GM18868 (cell line): Measurements from ENCODE around the gene BLTP3B.

ENCODE experiments used
- ATAC-seq: cut with Tn5 transposase; IDR thresholded peaks from one replicate; pipeline ENCODE4 v1.9.1; 2021; ENCODE audit warnings: mild to moderate bottlenecking, moderate library complexity; ENCODE audit not compliant: unreplicated experiment

The BLTP3B gene

DNA sequence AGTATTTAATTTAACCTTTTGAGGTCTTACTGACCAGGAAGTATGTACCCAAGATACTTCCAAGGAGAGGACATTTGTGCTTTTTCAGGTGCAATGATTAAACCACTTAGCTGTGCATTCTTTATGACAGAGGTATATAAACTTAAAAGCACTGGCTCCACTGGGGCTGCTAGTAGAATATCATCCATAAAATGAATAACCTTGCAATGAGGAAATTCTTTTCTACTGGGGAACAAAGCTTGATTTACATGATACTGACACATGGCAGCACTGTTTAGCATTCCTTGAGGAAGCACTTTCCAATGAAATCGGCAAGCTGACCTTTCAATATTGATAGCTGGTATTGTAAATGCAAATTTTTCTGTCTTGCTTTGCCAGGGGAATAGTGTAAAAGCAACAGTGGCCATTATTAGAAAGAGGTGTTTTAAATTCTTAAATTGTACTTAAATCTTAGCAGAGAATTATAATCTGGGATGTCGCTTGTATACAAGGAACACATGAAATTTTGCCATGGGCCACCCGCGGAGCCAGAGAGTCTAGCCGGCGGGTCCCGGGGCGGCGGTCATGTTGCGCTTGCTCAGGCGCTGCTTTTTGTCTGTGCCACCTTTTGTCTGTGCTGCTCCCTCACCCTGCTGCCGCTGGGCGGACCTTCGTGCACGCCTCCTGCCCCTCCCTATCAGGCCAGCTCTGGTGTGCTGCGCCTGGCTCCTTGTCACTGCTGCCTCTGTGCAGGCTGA is 20.9 kb upstream of the BLTP3B start:
- ATAC-seq, result peak; percentile 100

DNA sequence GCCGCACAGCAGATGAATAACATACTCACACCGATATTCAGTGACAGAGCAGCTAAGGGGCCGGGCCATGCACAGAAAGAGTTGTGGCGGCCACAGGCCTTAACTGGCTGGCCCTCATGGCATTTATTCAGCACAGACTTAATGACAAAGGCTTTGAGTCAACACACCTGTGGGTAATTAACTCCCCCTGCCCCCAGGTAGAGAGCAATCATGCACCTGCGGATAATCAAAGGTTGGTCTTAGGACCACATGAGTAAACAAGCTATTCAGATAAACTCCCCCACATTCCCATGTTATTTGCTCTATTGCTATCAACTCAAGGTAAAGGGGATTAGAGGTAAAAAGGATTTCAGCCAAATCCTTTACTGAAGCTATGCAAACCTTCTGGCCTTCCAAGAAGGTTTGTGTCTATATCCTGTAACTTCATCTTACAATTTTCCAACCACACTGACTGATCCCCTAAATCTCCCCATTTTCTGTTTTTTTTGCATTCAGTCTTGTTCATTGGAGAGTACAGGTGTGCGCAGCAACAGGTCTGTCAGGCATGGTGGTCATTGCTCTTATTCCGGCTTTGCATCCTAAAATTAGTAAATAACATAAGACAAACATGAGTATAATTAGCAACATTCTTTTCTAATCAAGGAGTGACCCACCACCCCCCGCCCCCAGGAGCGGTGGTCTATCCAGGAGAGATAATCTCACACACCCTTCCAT is 16.9 kb upstream of the BLTP3B start:
- ATAC-seq, result no peak

DNA sequence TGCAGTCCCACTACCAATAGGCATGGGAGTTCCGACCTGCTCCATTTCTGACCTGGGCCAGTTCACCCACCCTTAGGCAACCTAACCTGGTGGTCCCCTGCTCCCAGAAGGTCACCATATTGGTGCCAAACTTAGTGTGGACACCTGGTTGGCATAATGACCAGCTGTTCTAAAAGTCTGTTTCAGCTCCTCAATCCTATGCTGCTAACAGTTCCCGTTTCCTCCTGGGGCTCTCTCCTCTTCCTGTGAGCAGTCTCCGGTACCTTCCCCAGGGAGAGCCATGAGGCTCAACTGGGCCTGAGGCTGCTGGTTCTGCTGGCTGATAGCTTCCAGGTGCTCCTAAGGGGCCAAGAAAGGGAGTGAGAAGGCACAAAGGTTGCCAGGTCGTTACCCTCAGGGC is 15.9 kb upstream of the BLTP3B start:
- ATAC-seq, result no peak

DNA sequence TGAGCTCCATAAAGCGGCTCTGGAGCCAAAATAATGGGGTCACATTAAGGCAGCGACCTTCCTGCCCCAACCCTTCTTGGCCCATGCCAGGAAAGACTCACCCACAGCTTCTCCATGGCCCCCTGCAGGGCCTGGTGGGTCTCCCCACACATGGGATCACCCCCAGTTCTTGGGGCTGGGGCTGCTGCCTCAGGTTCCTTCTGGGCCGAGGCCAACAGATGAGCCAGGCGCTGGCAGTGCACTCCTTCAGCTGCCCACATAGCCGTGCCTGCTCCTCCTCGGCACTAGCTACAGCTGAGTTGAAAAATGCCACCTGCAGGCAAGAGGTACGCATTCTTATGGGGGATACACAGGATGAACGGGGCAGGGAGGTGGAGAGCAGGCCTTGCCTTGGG is 14.8 kb upstream of the BLTP3B start:
- no peak for ATAC-seq

DNA sequence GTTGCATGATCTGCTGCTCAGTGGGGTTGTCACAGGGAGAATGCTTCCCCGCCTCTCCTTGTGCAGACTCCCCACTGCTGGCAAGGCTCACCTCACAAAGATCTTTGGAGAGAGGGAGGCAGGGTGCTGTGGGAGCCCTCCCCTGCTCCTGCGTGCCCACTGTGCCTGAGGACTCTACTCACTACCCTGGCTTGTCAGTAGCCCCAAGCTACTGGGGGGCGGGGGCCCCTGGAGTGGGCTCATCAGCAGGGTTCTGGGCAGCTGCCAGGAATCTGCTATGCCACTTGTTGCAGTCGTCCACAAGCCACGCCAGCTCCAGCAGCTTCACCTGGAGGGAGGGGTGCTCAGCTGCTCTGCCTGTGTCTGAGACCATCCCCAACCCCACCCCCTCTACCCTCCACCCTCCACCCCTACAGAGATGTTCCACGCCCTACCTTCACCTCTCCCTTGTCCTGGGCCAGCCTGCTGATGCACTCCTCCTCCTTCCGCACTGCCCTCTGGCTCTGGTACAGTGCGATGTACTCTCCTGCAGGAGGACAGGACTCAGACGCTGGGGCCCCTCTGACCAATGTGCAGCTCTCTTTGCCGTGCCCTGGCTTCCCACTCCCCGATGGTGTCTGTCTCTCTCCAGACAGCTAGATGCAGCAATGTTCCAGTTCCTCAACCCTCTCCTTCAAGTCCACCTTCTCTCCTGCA is 14.2 kb upstream of the BLTP3B start:
- ATAC-seq, result no peak

DNA sequence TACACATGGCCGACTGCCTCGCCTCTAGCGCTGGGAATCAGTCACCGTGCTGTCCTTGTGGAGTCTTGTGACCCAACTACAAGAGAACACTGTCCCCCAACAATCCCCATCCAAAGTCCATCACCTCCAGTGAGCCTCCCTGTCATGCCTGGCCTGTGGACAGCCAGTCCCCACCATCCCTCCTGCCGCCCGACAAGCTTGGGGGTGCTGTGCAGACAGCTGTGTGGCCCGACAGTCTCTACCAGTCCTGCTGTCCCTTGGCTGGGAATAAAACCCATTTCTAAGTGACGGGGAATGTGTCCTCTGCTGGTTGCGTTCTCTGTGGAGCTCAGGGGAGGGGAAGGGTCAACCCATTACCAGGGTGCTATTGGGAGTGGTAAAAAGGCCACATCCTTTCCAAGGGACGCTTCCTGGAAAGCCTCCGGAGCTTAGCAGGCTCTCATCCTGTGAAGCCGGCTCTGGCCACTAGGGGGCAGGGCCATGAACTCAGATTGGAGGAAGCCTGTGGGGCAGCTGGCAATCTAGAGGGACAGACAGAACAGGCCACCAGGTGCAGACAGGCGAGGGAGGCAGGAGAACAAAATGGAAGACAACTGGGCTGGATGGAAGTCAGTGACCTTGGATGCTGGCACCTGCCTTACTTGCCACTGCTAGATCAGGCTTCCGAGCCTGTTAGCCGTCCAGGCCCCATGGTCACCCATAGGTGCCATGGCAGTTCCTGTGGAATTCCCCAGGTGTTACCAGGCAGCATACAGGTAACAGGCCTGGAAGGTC is 12.0 kb upstream of the BLTP3B start:
- peak; percentile 83 for ATAC-seq

DNA sequence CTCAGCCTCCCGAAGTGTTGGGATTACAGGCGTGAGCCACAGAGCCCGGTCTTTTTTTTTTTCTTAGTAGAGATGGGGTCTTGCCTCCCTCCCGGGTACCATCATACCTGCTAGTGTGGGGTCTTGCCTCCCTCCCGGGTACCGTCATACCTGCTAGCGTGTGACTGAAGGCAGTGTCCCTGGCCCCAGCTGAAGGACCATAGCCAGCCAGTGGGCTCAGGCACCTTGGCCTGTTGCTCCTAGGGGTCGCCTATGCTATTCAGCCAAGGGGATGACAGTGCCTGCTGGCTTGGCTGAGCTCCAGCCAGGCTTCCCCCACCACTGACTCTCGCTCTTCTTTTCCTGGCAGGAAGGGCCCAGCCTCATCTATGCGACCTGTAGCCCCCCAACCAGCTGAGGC is 10.5 kb upstream of the BLTP3B start:
- no peak for ATAC-seq

DNA sequence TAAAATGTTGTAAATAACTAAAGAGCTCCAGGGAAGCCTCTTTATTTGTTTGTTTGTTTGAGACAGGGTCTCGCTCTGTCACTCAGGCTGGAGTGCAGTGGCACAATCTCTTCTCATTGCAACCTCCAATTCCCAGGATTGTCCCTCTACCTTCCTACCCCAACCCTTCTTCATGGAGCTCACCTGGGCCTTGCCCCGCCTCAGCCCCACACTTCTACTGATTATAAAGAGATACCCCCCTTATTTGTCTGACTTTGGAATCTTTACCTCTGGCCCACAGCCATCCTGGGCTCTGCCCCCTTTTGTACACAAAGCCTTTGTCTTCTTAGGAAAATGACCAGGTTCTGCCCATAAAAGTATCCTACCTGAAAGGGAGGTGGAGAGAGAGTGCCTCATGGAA is 9.1 kb upstream of the BLTP3B start:
- ATAC-seq, result no peak

DNA sequence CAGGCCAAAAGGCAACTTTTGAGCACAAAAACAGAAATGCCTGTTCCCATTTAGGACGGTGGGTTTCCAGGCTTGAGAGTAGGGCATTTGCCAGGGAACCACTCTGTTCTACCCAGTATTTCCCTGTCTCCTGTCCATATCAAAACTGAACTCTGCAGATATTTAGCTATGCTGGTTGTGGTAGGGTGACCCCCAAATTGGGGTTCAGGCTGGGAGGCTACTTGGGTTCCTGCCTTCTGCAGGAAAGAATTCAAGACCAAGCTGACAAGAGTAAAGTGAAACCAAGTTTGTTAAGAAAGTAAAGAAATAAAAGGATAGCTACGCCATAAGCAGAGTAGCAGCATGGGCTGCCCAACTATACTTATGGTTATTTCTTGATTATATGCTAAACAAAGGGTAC is 3.6 kb upstream of the BLTP3B start:
- no peak for ATAC-seq

DNA sequence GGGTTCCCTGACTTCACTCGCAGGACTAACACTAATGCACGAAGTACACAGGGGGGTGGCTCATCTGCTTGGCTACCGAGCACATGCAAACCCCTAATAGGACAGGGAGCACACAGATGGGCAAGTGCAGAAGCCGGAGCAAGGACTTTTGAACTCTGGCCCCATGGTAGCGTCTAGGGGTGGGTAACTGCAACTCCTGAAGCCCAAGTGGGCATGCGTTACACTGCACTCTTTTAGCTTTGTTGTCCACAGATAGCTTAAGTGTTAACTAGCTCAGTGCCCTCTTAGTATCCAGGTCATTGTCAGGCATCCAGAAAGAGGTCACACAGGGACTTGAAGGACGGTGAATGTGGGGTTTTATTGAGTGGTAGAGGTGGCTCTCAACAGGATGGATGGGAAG is 3.0 kb upstream of the BLTP3B start:
- no peak for ATAC-seq

DNA sequence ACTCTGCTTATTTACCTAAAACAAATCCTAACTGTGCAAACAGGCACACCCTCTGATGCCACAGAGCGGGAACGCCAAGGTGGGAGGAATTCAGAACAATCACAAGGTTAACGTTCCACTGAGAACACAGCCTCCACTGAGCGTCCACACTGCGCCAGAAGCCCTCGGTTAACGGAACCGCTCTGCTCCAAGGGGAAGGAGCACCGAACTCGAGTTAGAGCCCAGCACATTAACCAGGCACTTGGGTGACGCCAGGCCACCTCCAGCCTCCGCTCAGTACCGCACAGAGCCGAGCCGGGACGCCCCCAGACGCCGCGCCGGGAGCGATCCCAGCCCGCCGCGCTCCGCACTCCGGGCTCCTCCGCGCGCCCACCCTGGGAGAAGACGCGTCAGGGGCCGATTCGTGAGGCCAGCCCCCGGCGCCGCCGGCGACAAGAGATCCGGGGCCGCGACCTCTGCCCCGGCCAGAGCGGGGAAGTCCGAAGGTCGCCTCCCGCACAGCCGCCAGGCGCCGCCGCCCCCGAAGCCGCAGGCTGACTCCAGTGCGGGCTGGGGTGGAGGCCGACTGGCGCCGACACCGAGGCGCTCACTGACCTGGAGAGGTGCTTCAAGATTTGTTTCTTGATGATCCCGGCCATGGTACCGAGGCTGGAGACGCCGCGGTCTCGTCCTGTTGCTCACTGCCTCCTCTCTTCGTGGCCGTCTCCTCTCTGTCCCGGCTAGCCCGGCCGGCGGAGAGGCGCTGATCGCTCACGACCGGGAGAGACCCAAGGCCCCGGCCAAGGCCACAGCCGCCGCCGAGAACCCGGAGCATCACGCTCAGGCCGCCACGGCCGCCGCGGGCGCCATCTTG is 450 bp downstream of the BLTP3B start:
- peak; percentile 41 for ATAC-seq

DNA sequence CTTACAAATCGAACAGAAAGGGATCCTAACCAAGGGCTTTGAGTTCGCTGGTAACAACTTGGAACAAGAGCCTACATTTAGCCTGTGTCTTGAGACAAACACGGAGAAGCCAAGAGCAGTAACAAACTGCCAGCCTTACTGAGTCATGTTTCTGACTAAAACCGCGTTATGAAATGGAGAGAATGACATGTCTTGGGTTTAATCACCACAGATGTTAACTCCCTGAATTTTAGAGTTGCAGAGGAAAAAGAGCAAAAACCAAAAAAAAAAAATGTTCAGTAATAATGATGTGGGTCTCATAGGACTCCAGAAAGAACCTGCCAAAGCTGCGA is 1.0 kb downstream of the BLTP3B start:
- peak; percentile 39 for ATAC-seq

DNA sequence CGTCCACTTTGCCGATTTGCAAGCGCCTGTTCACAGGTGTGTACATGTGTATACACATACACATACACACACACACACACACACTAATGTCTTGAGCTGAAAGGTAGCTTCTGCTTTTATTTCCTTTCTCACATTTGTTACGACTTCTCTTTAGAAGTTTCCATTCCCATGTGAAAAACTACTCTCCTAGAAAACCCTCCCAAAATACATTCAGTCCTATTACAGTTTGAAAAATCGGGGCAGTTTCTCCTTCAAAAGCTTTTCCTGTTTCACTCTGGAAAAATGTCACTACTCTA is 3.9 kb downstream of the BLTP3B start:
- ATAC-seq, result no peak

DNA sequence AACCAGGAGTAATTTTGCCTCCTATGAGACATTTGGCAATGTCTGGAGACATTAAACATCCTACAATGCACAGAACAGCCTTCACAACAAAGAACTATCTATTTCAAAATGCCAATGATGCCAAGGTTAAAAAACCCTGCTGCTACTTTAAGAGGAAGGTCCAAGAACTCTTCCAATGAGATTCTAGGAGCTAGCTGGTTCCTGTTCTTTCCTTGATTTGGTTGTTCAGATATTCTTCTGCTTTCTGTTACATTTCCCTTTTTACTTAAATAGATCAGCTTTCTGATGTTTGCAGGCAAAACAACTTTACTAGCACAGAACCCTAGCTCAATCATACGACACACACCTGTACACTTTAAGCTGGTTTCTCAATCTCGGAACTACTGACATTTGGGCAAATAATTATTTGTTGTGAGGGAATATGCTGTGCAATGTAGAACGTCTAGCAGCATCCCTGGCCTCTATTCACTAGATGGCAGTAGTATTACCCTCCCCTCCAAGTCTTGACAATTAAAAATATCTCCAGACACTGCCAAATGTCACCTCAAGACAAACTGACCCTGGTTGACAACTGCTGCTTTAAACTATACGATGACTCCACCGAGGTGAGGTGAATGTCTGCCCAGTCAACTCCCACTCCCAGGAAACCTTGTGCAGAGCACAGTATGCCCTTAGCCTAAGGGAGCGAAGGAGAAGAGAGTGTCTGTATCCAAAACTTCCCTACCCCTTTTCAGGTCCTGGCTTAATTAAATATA is 4.4 kb downstream of the BLTP3B start:
- peak; percentile 30 for ATAC-seq

DNA sequence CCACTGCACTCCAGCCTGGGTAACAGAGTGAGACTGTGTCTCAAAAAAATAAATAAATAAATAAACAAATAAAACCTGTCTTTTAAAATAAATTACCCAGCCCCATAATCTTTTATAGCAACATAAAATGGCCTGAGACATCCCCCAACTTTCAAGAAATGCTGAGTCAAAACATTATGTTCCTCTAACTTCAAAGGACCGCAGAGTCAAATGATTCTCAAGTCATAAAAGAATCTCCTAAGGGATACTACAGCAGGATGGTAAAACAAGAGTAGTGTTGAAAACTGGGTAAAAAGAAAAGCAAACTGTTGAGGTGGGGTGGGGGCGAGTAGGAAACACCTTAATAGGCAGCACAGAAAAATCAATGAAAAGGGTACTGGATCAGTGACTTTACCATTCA is 9.5 kb downstream of the BLTP3B start:
- no peak for ATAC-seq

DNA sequence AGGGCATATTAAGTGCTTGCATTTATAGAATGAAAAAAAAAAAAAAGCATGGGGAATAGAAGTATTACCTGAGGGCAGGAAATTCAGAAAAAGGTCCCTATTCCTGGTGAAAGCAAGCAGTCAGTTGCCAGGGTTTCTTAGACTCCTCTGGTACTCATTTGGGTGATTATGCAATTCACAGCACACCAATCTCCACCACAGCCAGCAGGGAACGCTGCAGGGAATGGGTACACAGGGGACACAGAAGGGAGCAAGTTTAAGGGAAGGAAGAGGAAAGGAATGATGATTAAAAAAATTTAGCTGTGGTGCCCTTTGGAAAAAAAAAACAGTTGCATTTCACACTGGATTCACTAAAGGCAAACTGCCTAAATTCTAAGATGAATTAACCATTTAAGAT is 14.2 kb downstream of the BLTP3B start:
- peak; percentile 50 for ATAC-seq

DNA sequence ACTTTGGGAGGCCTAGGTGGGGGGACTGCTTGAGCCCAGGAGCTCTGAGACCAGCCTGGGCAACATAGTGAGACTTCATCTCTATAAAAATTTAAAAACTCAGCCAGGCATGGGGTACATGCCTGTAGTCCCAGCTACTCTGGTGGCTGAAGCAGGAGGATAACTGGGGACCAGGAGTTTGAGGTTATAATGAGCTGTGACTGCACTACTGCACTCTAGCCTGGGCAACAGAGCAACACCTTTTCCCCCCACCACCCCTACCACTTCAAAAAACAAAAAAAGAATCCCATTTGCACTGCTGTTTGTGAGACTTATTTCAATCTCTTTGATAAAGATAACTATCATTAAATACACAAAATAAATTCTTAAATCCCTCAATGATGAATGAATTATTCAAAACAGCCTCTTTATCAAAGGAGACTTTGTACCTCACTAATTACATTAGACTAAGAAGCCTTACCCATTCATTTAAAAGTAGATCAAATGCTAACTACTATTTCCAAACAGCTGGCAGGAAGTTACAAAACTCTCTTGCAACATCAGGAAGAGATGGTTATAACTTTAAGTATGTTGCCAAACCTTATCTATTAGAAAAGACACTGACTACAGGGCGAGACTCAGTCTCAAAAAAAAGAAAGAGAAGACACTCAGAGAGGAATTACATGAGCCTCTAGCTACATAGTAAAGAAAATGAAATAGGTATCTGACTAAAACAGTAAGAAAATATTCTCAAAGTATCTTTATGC is 14.7 kb downstream of the BLTP3B start:
- ATAC-seq, result peak; percentile 14

DNA sequence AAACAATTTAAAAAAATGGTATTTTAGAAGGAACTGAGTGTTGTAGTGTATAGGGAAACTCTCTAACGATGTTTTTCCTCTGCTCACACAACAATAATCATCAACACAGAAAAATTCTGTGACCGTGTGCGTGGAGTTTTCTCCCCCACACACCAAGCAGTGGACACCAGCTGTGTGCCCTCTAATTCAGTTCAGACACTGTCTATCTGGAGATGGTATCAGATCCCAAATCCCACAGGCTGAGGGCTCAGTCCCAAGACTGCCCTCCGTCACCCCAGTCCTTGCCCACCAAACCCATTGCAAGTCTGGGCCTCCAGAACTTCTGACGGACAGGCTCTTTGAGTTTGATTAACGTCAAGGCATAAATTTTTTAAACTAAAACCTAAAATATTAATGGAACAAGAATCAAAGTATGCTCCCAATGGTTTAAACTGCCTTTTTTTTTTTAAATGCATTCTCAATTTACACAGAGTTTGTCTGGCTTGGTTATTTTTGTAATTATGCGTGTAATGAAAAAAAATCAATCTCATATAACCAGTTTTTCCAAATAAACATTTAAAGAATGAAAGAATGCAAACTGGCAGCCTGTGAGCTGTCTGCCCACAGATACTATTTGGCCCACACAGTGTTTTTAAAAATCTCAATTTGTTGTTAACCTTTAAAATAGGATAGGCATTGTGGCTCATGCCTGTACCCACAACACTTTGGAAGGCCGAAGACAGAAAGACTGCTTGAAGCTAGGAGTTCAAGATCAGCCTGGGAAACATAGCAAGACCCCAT is 19.2 kb downstream of the BLTP3B start:
- no peak for ATAC-seq

DNA sequence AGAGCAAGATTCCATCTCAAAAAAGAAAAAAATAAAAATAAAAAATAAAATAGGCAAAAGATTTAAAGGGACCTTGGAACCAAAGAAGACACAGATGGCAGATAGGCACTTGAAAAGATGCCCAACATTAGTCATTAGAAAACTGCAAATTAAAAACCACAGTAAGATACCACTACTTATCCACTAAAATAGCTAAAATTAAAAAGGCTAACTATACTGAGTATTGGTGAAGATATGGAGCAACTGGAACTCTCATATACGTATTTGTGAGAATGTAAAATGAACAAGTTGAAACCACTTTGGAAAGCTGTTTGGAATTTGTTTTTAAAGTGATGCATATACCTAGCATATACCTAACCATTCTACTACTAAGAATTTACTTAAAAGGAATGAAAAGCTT is 22.3 kb downstream of the BLTP3B start:
- no peak for ATAC-seq
